HG03139 (cell line): ENCODE results near the gene RABL3.
"Not testable (repeated sequence)": the region's sequence is repeated elsewhere in the genome, so short reads cannot be mapped to it uniquely, and the experiment has no call there.

Experiments
- ATAC-seq: cut with Tn5 transposase; IDR thresholded peaks from one replicate; pipeline ENCODE4 v1.9.1; 2021; ENCODE audit not compliant: unreplicated experiment

RABL3 gene

DNA sequence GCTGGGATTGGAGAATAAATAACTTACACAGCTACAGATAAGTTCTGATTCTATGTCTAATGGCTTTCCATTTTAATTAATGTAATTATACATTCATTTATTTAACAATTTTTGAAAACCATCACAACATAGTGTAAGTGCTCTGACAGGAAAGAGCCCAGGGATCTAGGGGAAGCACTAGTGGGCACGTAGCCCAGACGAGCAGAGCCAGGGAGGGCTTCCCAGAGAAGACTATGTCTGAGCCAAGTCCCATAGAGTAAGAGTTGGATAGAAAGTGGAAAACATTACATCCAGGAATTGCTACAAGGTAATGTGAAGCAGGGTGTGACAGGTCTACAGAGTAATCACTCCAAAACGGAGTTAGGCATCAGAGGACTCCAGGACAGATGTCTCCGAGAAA lies 57.4 kb downstream of the RABL3 start:
- ATAC-seq: no peak

DNA sequence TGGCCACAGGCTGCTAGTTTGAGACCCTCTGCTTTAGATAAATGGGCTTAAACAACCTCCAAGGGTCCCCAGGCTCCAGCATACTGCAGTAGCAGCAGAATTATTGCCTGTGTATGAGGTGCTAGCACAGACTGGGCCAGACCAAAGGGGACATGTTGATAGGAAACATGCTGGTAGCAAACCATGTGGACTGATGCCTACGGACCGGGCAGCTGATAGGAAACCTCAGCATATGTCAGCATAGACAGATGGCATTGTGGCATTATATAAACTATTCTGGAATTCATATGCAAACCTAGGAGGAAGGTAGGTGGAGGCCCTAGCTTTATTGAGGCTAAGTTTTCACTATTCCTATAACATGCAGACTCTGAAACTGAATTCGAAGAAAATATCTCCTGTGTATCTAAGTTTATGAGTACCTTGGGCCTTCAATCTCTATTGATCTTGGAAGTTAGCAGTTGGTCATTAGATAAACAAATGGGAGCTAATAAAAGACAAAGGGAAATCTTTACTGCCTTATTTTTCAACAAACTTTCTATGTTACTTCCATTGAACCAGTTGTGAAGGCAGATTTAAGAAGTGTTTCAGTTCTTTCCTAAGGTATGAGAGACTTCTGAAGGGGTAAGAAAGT lies 58.5 kb downstream of the RABL3 start:
- ATAC-seq: no peak

DNA sequence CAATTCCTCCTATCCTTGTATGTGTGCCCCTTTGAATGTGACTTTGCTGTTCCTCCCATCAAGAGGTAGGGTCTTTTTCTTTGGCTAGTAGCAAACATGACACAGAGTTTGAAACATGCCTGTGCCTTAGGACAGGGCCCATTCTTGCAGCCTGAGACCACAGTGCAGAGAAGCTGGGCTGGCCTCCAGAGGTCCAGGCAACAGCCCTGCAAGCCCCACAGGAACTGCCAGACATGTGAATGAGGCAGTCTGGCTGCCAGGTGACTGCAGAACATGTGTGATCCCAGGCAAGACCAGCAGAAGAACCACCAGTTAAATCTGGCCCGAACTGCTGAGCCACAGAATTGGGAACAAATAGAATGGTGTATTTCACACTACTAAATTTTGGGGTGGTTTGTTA lies 59.1 kb downstream of the RABL3 start:
- ATAC-seq: no peak

DNA sequence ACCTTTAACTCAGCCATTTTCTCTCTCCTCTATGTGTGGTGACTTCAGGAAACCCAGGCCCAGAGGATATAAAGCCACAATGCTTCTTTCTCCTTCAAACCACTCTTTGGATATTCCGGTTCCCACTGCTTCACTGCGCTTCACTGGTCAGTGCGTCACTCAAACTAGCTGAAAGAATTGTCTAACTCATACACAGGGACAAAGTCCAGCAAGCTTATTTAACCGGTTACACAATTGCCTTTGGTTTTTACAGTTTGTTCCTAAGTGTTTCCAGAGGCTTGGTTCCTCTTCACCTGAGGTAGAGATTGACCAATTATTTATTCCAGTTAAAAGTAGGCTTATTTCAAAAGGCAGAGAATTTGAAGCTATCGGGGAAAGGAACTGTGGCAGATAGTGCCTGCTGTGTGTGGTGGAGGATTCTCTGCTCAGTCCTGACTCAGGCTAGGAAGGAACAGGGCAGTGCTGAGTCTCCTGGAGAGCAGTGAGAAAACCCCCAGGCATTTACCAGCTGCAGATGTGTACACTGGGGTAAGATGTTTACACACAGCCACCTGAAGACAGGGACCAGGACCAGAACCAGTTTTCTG lies 60.1 kb downstream of the RABL3 start, which contains the start of gene HGD:
TSS of gene HGD (minus strand) at position 145 of the 587 bp plus-strand sequence. CDS start at position 17, 128 bp downstream.
- ATAC-seq: no peak

DNA sequence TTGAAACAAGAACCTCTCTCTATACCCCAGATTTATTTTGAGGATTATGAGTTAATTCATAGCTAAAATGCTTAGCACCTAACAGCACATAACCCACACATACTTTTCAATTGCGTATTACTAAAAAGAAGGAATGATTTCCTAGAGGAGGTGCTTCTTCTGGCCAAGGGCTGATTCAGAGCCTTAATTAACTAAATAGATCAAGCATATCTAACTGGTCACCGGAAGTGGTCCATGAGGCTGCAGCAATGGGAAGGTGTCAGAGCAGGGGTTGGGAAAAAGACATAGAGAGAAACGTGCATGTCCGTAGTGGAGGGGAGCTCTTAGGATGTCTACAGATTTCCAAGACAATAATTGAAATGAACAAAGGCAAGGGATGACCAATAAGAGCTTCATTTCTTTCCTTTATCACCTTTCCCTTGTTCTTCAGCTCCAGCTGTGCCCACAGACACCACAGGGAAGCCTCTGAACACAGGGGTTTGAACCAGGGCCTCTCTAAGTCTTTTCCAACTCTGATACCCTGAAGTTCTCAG lies 60.7 kb downstream of the RABL3 start:
- ATAC-seq: no peak

DNA sequence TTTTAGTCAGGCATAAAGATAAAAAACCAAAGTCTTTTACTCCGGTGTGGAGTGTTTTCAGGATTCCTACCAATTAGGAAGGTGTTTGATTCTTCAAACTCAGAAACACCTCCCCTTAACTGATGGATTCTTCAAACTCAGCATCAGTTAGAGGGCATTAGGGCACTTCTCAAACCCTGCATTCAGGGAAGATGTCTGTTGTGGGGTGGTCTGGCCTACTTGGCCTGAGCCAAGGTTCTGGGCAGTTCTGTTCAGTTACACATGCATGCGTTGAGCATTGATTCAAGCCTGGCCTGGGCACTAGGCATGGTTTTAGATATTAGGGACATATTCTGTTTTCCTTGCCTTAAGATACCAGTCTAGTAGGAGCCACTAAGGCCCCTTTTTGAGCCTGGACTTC lies 61.3 kb downstream of the RABL3 start:
- no peak for ATAC-seq

DNA sequence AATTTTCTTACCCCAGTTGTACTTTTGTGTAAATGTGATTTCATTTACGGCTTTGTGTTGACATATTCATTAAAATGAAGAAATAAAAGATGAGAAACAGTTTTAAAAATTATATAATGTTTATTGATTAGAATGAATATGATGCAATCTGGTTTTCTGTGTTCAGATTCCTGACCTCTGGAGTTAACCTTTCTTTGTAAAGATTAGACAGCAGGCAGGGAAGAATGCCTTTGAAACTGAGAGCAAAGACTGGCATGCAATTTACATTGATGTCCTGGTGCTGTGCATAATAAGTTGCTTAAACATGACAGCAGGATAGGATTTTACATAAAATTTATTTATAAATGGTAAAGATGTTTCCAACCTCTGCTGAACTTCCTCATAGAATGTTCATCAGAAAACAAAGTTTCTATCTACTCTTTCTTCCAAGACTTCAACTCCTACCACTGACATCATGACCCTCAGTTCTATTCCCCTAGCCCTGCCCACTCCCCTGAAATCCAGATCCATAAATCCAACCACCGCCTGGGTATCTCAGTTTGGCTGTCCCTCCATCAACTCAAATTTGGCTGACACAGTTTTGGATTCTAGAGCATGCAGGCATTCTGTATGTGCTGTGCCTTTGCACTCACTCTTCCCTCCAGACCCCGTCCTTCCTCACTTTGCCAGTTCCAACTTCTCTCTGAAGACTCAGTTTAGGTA lies 62.0 kb downstream of the RABL3 start:
- ATAC-seq: no peak

DNA sequence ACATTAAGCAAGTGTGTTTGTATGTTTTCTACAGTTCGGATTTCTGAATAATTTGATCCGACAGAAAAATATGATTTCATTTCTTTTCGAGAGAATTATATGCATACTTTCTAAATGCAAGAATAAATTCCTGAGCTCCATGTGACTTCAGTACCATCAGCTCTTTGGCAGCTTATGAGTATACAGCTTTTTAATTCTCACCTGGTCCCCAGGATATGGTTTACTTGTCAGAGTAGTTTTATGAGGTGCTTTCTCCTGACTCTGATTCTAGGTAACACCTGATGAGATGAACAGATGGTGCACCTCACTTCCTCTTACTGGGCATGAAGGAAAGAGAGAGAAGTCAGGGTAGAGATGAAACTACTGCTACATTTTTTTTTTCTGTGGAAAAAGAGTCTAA lies 63.3 kb downstream of the RABL3 start:
- peak; percentile 51 for ATAC-seq

DNA sequence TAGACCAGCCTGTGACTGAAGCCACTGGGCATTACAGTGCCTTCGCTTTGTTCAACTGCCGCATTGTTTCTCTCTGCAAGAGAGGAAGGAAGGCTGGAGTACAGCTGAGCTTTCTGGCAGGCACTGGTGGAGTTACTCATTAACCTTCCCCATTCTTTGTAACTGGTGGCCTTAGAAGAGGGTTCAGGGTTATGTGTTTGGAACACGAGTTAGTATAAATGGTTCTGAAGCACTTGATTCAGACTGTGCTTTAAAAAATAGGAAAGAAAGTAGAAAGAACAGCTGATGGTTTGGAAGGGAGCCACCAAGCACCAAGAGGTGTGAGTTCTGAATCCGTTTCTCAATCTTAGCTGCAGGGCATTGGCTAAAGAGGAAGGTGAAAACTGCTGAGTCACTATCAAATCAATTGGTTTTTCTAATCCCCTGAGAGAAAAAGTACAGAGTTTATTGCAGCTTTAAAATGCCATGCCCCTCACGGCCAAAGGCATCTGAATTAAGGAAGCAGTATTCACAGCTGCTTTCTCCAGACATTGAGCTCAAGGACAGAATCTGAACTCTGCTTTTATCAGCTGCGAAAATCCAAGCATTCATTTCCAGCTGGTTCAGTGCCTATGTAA lies 63.9 kb downstream of the RABL3 start:
- peak; percentile 88 for ATAC-seq

DNA sequence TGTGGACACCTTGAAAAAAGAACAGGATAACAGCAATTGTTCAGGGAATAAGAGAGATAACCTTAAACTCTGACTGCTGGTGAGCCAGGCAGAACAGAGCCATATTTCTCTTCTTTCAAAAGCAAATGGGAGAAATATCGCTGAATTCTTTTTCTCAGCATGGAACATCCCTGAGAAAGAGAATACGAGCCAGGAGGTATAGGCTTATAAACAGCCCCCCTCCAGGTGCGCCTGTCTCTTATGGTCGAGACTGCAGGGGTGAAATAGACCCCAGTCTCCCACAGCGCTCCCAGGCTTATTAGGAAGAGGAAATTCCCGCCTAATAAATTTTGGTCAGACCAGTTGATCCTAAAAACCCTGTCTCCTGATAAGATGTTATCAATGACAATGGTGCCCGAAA lies 65.1 kb downstream of the RABL3 start:
- not testable (repeated sequence) for ATAC-seq

DNA sequence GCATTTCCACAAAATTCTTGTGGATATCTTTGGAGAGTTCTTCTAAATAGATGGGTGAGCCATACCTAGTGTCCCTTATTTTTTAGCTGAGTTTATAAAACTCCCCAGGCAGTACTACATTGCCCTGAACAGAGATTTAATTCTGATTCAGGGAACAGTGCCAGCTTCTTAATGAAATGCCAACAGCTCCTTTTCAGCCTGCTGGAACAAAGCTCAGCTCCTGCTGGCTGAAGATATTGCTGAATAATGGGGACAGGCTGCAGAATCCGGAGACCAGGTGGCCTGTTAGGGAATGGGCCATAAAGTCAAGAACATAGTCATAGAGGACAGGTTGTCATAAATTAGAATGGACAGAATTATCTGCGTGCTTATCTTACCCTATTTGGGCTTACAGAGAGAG lies 69.2 kb downstream of the RABL3 start:
- ATAC-seq: no peak

DNA sequence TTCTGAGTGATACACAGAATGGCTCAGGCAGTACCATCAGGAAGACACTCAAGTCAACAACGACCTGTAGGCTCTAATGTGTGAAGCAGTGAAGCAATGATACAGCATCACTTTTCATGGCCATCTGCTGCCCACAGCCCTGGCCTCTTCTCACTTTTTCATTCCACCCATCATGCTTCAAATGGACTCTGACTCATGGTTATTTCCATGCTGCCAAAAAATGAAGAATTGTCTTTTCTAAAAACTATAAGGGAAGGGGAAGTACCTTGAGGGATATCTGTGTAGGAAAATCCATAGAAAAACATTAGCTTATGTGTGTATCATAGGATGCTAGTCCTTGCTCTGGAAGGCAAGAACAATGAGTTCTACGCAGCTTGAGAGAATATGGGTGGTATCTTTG lies 71.7 kb downstream of the RABL3 start:
- no peak for ATAC-seq

DNA sequence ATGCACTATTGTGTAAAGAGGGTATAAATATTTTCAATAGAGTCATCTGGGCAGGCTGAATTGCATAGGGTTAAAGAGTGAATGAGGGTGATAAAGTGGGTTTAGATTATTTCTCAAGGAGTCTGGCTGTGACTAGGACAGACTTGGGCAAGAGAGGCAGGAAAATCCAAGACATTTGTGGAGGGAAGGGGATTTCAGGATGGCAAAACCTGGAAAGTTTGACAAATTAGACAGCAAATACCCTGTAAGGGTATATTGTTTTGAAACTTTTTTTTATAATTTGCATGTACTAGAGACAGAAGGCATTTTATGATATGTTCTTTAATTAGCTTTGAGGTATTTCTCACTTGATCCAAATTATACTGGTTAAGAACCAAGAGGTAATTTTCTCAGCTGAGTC lies 77.4 kb downstream of the RABL3 start:
- ATAC-seq: no peak

DNA sequence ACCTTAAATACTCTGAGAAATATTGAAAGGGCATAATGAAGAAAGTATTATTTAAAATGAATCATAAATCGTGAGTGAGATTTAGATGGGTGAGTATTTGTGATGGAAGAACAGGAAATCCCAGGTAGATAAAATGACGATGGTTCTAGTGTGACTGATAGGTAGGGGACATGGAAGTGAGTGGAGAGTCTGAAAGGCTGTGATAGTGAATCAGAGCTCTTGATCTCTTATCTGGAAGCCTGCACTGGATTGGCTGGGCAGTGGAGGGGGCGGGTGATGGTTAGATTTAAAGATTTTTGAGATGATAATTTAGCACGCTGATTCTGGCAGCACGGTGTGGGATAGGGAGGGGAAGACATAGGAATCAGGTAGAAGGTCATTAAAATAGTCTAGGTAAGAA lies 80.4 kb downstream of the RABL3 start:
- no peak for ATAC-seq

DNA sequence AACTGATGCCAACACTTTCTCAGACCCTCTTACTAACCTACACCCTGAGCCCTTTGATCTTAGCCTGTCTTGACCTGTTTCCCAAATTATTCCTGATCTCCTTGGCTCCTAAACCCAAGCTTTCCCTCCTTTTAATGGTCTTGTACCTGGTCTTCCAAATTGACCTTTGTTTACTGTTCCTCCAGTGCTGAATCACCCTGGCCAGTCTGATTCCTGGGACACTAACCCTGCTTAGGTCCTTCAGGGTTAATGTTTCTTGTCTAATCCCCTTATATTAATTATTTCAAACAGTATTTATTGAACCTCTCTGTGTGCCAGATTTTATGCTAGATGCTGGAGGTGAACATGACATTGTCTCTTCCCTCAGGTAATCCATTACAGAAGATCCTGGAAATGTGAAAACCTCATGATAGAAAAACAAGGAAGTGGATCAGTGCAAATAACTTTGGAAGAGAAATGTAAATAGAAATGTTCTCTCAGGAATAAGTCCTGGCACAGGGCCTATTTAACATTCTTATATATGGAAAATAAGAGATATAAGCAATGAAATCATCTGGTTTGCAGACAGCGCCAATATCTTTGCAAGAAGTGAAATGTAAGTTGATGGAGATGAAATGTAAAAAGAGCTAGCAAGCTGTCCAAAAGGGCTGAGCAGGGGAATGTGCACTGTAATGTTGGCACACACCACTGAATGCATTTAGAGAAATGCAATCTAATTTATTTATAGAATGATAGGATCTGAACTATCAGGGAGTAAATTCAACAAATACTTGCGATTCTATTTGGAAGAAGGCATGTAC lies 81.0 kb downstream of the RABL3 start:
- ATAC-seq: no peak

DNA sequence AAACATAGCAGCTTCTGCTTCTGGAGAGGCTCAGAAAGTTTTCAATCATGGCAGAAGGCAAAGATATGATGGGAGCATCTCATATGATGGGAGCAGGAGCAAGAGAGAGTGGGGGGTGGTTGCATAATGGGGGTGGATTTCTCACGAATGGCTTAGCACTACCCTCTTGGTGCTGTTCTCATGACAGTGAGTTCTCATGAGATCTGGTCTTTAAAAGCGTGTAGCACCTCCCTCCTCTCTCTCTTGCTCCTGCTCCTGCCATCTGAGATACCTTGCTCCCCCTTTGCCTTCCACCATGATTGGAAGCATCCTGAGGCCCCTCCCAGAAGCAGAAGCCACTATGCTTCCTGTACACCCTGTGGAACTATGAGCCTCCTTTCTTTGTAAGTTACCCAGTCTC lies 82.5 kb downstream of the RABL3 start:
- ATAC-seq: no peak

DNA sequence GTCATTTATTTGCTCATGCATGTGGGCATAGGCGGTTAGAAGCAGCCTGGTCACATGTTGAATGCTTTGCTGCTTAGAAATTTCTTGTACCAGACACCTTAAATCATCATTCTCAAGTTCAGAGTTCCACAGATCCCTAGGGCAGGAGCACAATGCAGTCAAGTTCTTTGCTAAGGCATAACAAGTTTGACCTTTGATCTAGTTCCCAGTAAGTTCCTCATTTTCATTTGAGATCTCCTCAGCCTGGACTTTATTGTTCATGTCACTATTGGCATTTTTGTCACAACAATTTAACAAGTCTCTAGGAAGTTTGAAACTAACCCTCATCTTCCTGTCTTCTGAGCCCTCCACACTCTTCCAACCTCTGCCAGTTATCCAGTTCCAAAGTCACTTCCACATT lies 83.0 kb downstream of the RABL3 start:
- ATAC-seq: no peak

DNA sequence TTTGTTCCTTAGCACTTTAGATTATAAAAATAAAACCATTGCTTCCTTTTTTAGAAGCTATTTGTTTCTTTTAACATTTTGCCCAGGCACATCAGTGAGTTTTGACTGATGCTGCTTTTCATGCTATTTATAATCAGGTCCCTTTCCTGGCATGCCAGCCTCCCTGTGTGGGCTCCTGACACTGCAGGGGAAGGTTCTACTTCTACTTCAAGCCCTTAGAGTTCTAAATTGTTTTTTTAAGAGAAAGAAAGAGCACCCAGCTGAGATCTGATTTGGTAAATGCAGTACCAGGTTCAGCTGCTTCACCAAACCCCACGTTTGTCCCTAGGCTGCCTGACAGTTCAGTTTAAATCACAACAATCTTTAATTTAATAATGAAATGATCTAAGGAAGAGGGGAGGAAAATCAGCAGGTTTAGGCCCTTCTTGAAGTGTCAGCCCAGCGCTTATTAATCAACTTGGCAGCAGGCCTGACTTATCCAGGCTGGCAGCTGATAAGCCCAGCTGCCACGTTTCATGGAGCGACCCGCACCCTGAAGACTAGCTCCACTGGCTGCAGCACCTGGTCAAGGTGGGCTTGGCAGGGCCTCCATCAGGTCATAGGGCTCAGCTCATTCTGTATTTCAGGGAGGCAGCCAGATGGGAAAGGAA lies 89.3 kb downstream of the RABL3 start:
- ATAC-seq: no peak

DNA sequence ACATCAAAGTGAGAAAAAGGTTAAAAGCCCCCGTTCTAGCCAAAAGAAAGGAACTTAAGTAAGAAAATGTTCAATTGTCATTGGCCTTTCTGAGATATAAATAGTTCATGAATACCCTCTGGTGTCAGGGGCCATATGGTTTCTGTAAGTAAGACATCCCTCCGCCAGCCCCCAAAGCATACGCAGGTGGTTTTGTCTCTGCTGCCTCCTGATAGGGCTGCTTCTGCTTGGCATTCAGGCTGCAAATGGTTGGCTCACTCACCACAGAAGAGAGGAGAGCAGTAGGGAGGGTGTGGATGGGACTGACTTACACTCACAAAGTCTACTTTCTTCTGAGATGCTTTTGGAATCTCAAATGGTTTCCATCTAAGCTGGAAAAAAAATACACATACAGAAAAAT lies 90.0 kb downstream of the RABL3 start:
- ATAC-seq: no peak

DNA sequence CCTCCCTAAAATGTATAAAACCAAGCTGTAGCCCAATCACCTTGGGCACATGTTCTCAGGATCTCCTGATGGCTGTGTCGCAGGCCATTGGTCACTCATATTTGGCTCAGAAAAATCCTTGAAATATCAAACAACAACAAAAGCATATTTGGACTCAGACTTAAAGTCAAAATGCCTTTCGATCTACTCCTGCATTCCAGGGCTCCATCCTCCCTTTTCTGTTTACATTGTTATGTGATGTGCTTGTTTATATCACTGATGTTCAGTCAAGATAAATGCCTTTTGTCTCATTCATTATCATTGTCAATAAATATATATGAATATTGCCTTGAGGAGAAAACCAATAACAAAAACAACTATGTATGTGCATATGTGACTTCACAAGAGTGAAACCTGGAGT lies 92.0 kb downstream of the RABL3 start:
- ATAC-seq: no peak
